ENCODE measurements around the gene INSYN2B.
"Not testable (repeated sequence)": the region's sequence is repeated elsewhere in the genome, so short reads cannot be mapped to it uniquely, and the experiment has no call there.

The INSYN2B gene

DNA sequence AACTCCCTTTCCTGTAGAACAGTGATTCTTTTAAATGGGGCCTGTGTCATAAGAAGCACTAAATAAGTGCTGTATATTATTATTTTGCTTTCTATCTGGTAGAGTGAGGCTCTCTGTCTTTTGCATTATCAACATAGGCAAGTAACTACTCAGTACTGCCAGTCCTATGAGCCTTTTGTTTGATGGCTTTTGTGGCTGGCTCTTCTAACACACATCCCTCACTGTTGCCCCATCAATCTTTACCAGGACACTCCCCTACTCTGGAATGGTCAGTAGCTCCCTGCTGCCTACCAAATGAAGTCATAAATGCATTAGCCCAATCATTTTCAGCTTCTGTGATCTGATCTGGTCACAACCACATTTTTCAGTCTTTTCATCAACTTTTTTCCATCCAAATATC lies 137.6 kb downstream of the INSYN2B start:
- no peak for DNase-seq

DNA sequence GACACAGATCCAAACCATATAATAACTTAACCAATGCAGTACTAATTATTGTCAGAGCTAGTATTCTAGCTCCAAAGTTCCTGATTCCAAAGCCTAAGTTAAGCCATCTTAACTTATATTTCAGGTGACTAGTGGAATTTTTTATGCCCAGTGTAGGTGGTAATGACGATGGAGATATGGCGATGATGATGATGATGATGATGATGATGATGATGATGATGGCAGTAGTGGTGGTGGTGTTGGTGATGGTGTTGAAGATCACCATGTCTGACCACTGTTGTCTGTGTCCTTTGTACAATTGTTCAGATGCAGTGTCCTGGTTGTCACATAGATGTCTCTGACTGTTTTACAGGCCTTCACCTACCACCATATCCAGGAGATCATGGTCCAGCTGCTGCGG lies 139.9 kb downstream of the INSYN2B start:
- DNase-seq = no peak

DNA sequence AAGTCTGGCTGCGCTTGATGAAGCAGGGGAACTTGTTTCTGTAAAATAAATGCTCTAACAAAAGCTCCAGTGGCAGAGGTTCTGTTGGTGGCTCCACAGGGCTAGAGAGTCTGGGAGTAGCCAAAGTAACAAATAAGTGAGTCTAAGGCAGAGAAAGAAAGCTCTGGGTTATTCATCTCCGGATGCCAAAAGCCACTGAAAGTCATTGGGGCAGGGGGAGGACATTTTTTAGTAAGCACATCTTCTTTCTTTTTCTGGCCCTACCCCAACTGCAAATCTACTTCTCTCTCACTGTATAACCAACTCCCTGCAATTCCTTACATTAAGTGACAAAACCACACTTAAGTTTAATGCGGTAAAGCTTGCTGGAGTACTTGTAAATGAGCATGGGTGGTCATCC lies 141.6 kb downstream of the INSYN2B start:
- DNase-seq = no peak

DNA sequence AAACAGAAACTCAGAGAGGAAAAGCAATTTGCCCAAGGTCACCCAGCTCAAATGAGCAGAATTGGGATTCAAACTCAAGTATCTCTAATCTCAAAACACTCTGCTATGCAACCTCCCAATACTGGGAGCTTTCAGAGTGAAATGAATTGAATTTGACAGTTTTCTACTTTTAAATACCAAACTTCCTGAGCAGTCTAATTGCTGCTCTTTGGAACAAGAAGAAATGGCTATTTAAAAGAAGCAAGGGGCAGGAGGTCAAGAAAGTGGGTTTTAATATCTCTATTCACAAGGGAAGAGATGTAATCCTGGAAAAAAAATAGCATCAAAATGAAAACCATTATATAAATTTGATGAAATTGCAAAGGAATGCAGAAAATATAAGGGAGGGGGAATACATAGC lies 142.6 kb downstream of the INSYN2B start:
- no peak for DNase-seq

DNA sequence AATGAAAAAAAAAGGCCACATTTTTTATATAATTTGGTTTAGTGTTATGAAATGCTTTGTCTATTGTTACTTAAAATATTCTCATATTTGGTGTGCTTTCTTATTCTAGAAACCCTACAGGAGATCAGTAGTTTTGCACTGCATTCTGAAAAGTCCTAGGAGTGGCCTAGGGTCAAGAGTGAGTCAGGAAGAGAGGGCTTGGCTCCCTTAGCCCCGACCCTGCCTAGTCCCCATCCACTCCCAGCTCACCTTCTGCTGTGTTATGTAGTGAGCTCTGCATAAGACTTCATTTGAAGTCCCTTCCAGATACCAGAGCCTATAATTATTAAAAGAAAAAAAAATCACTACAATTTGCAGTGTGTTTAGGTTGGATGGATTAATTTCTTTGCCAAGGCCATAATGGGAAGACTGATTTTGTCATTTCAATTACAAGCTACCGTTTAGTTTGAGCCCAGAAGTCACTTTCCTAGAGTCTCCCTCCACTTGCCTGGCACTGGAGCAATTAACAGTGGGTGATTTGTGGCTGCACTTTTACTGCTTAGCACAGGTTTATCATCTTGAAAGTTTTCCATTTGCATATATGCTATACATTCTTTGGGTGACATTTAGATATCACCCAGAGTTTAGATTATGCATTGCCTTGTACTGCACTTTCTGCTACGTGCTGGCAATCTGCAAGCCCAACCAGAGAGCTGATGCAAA lies 143.3 kb downstream of the INSYN2B start:
- DNase-seq = no peak

DNA sequence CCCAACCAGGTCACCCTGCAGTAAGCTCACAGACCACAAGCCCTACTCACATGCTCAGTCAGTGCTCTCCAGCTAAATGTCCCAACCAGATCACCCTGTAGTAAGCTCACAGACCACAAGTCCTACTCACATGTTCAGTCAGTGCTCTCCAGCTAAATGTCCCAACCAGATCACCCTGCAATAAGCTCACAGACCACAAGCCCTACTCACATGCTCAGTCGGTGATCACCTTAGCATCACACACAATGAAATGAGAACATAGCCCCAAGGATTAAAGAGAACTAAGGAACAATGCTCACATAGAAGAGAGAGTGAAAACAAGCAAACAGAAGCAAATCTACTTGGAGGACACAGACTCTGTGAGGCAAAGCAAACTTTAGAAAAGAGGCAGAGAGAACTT lies 145.8 kb downstream of the INSYN2B start:
- not testable (repeated sequence) for DNase-seq

DNA sequence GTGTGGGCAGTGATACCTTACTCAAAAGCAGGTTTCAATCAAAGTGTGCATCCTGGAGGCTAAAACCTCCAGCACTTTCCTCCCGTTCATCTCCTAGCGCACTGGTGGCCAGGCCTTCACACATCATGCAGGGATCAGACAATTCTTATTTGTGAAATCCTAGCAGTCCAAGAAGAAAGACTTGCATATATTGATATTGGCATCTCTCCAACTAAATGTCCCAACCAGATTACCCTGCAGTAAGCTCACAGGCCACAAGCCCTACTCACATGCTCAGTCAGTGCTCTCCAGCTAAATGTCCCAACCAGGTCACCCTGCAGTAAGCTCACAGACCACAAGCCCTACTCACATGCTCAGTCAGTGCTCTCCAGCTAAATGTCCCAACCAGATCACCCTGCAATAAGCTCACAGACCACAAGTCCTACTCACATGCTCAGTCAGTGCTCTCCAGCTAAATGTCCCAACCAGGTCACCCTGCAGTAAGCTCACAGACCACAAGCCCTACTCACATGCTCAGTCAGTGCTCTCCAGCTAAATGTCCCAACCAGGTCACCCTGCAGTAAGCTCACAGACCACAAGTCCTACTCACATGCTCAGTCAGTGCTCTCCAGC lies 146.5 kb downstream of the INSYN2B start:
- not testable (repeated sequence) for DNase-seq

DNA sequence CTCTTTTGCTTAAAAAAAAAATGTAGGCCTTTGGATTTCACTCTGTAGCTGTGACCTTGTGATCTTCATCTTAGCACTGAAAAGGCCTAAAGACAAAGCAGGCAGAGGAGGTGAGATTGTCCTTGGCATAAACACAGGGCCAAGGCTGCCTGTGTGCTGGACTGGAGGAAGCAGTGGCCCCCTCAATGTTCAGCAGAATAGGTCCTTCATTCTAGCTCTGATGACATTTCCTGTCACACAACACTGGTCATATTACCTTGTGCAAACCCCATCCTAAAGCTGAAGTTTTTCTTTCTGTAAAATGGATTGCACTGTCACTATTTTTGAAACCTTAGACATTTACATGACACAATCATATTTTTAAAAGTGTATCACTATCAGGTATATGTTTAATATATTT lies 147.4 kb downstream of the INSYN2B start:
- DNase-seq = no peak

DNA sequence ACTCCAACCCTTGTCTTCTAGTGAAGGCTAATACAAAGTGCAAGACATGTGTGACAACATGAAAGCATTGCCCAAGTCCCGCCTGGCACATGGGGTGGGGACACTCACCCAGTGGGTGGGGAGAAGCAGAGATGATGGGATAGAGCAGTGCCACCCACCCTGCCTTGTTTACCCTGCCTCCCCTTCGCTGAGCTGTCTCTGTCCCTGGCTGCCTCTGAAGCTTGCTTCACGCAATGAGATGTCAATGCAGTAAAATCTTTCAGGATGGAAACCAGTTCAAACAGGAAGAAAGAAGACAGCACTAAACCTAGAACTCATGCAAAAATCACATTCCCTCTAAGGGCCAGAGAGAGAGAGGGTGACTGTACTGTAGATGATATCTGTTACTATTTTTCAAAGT lies 148.0 kb downstream of the INSYN2B start:
- DNase-seq = no peak

DNA sequence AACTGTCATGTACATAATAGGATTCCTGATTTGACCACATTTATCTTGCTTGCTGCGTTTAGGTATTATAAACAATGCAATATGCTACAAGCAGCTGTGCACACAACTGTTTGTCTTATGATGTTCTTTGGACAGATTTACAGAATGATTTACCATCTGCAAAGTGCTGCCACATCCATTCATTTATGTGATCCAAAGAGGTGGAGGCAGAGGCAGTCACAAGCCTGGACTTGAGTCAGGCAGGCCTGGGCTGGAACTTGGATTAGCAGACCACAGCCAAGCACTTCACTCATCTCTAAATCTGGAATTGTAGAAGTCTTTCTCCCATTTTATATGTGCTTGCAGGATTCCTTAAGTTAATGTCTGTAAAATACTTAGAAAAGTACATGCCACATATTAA lies 149.0 kb downstream of the INSYN2B start:
- no peak for DNase-seq

DNA sequence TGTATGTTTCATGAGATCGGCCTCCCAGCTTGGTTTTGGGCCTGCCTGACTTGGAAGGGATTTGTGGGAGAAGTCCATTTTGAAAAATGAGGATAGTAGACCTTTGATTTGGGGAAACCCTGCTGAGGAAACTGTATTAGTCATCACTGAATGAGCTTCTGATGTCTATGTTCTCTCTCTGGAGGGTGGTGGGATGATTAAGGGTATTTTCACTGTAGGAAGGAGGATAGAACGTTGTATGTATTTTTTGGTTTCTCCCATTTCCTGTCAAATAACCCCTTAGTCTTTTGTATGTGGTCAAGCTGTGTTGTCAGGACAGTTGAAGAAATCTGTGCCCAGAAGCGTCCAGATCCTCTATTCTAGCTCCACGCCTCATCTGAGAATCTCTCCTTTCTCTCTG lies 151.9 kb downstream of the INSYN2B start:
- no peak for DNase-seq

DNA sequence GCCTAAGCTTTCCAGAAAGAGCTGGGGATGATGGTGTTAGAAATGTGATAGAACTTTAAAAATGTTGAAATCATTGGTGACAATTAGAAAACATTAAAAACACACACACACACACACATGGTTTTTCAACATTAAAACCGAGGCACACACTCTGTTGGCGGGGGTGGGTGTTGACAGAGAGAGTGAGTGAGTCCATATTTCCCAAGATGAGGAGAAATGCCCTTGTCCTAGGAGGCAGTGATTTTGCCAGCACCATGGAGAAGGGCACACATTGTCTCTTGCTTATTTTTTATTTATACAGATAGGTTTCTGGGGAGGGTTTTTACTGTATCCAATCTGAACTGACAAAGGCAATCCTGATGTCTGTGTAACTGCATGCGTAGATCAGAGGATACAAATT lies 152.5 kb downstream of the INSYN2B start:
- DNase-seq = no peak

DNA sequence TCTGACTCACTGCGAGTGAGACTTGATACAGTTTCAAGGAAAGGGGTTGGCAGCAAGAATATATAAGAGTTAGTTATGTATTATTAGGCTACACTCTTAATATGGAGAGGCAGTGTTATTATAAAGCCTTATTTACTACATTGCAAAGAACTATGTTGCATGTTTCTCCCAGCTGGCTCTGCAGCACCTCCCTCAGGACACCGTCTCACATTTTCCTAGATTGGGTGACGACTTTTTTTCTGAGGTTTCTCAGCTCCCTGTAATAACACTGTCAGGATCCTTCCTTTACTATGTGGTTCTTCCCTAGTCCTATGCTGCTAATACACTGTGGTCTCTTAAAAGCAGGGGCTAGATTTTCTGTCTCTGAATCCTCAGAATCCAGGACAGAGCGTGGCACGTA lies 153.7 kb downstream of the INSYN2B start:
- DNase-seq = no peak

DNA sequence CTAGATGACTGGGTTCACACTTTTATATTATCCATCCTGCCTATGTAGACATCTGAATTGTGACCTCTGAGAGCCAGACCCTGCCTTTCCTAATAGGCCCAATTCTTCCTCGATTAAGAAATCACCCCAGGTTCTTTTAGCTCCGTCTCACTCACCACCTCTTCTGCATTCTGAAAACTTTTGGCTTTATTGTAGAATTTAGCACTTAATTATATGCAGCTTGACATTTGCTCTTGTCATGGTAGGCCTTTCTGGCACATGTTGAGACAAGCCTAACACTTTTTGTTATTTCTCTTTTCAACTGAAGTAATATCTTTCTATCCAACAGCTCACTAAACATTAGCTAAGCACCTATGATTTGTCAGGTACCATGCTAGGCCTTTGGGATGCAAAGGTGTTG lies 163.3 kb downstream of the INSYN2B start:
- no peak for DNase-seq

DNA sequence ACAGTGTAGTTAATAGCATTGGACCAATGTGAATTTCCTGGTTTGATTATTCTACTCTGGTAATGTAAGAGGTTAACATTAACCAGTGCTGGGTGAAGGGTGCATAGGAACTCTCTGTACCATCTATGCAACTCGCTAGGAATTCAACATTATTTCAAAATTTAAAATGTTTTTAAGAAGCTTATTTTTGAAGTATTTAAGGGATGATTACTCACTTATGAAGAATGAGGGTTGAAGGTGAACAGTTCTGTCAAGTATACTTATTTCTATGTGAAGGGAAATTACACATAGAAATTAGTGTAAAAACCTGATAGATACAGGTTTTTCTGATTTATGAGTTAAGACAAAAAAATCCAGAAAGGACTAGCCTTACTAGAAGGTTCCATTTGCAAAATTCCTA lies 165.8 kb downstream of the INSYN2B start:
- DNase-seq = no peak

All from effector CD4-positive, alpha-beta T cell (primary cell).